Embryonic facial prominence (tissue), 1 donor: ENCODE results near the gene SORCS1.

Experiments used
- DNase-seq: peaks from one replicate; pipeline ENCODE4 v3.0.0-alpha.2; 2016; ENCODE audit errors: extremely low spot score

The SORCS1 gene

GRCh38 chr10:106593876-106594275 is 570.6 kb downstream of the SORCS1 start:
- no peak for DNase-seq

GRCh38 chr10:106592396-106592795 is 572.1 kb downstream of the SORCS1 start:
- DNase-seq: no peak

- no peak for DNase-seq
Measured at GRCh38 chr10:106582291-106582690, 582.2 kb downstream of the SORCS1 start.

- DNase-seq: no peak
Measured at GRCh38 chr10:106577756-106578155, 586.8 kb downstream of the SORCS1 start.

GRCh38 chr10:106577266-106577665 is 587.2 kb downstream of the SORCS1 start:
- DNase-seq: no peak

- DNase-seq: no peak
Measured at GRCh38 chr10:106576534-106576933, 588.0 kb downstream of the SORCS1 start.

GRCh38 chr10:106573106-106573505 is 591.4 kb downstream of the SORCS1 start:
- DNase-seq: no peak

GRCh38 chr10:106571192-106571946 is 593.1 kb downstream of the SORCS1 start:
- DNase-seq: no peak

- DNase-seq: no peak
Measured at GRCh38 chr10:106570268-106570667, 594.2 kb downstream of the SORCS1 start.

- DNase-seq: no peak
Measured at GRCh38 chr10:106567629-106568028, 596.9 kb downstream of the SORCS1 start.

GRCh38 chr10:106566873-106567272 is 597.6 kb downstream of the SORCS1 start:
- DNase-seq: no peak

GRCh38 chr10:106565546-106565945 is 599.0 kb downstream of the SORCS1 start:
- DNase-seq: no peak

- no peak for DNase-seq
Measured at GRCh38 chr10:106563384-106563783, 601.1 kb downstream of the SORCS1 start.

GRCh38 chr10:106560925-106561640 is 603.4 kb downstream of the SORCS1 start:
- DNase-seq: no peak

GRCh38 chr10:106559442-106559841 is 605.1 kb downstream of the SORCS1 start:
- no peak for DNase-seq

GRCh38 chr10:106557951-106558733 is 606.4 kb downstream of the SORCS1 start:
- no peak for DNase-seq

GRCh38 chr10:106557053-106557452 is 607.5 kb downstream of the SORCS1 start:
- no peak for DNase-seq

- no peak for DNase-seq
Measured at GRCh38 chr10:106555599-106555998, 608.9 kb downstream of the SORCS1 start.

- DNase-seq: no peak
Measured at GRCh38 chr10:106551501-106552062, 612.9 kb downstream of the SORCS1 start.

- no peak for DNase-seq
Measured at GRCh38 chr10:106548832-106549231, 615.7 kb downstream of the SORCS1 start.

GRCh38 chr10:106547047-106547635 is 617.4 kb downstream of the SORCS1 start:
- no peak for DNase-seq

- no peak for DNase-seq
Measured at GRCh38 chr10:106542461-106542860, 622.0 kb downstream of the SORCS1 start.
